Measurements from ENCODE around the gene CSRNP3. TPM values are rescaled to one million over a fixed set of nuclear protein-coding genes. Genes with fewer than 3 reads are reported as not detected.
"Not testable (repeated sequence)": the region's sequence is repeated elsewhere in the genome, so short reads cannot be mapped to it uniquely, and the experiment has no call there.

Gene CSRNP3
- total RNA-seq, 2 donors from 2014 or later = 8.3 to 16.1 TPM

GRCh38 chr2:165587335-165587938 is 117.9 kb downstream of the CSRNP3 start:
- no peak overlapping the region for H3K4me3 Mint-ChIP-seq
- 96% methylated on average over 4 of the region's 4 CpGs; no CpG with 5 or more reads in 1 of the 2 experiments for WGBS, 2 experiments (ENCODE audit: insufficient coverage in 1 of 2, insufficient read length in 1 of 2)

GRCh38 chr2:165590999-165591398 is 121.5 kb downstream of the CSRNP3 start:
- H3K27me3 Mint-ChIP-seq (ENCODE audit: insufficient read depth); H3K4me1 Mint-ChIP-seq; H3K4me1 ChIP-seq (ENCODE audit: control insufficient read depth, insufficient read depth, low read length); H3K27me3 ChIP-seq (ENCODE audit: control insufficient read depth, insufficient read depth, low read length, poor library complexity, severe bottlenecking); DNase-seq; H3K27ac ChIP-seq (ENCODE audit: low read depth, low read length); H3K36me3 ChIP-seq (ENCODE audit: control insufficient read depth, insufficient read depth, low read length); H3K4me3 ChIP-seq (ENCODE audit: low read length); H3K27ac Mint-ChIP-seq; H3K9ac ChIP-seq (ENCODE audit: extremely low read depth, low read length, poor library complexity, severe bottlenecking); H3K4me3 Mint-ChIP-seq: not testable (repeated sequence)
- Mint-ChIP-seq H3K36me3 (ENCODE audit: low read depth) (peaks cover 19% of the 10 kb centered on the region), H3K9me3 (peaks cover 23% of the 10 kb centered on the region)
- H3K9me3 ChIP-seq (ENCODE audit: control insufficient read depth, low read length) = peaks cover 13% of the 10 kb centered on the region

More at GRCh38 chr2:165587335-165587938, 117.9 kb downstream of the CSRNP3 start:
- no peak overlapping the region for H3K9ac ChIP-seq (ENCODE audit: extremely low read depth, low read length, poor library complexity, severe bottlenecking)
- no peaks in the 10 kb centered on the region for H3K27me3 ChIP-seq (ENCODE audit: control insufficient read depth, insufficient read depth, low read length, poor library complexity, severe bottlenecking)
- H3K36me3 ChIP-seq (ENCODE audit: control insufficient read depth, insufficient read depth, low read length) = no peaks in the 10 kb centered on the region
- Mint-ChIP-seq H3K9me3 (peaks cover 20% of the 10 kb centered on the region), H3K27me3 (ENCODE audit: insufficient read depth) (no peaks in the 10 kb centered on the region), H3K27ac (no peak overlapping the region), H3K4me1 (no peaks in the 10 kb centered on the region), H3K36me3 (ENCODE audit: low read depth) (peaks cover 19% of the 10 kb centered on the region)
- no peak overlapping the region for H3K4me3 ChIP-seq (ENCODE audit: low read length)
- no peak for DNase-seq
- H3K9me3 ChIP-seq (ENCODE audit: control insufficient read depth, low read length) = peaks cover 13% of the 10 kb centered on the region
- H3K27ac ChIP-seq (ENCODE audit: low read depth, low read length) = no peak overlapping the region
- no peaks in the 10 kb centered on the region for H3K4me1 ChIP-seq (ENCODE audit: control insufficient read depth, insufficient read depth, low read length)
- no peak for TF ChIP-seq CTCF (conservative IDR thresholded peaks at IDR 0.05)

GRCh38 chr2:165593081-165593480 is 123.6 kb downstream of the CSRNP3 start:
- DNase-seq = no peak
- H3K27me3 ChIP-seq (ENCODE audit: control insufficient read depth, insufficient read depth, low read length, poor library complexity, severe bottlenecking) = no peaks in the 10 kb centered on the region
- H3K27me3 Mint-ChIP-seq (ENCODE audit: insufficient read depth) = no peaks in the 10 kb centered on the region
- H3K27ac ChIP-seq (ENCODE audit: low read depth, low read length) = no peak overlapping the region
- no peak for TF ChIP-seq CTCF (conservative IDR thresholded peaks at IDR 0.05)
- H3K4me1 ChIP-seq (ENCODE audit: control insufficient read depth, insufficient read depth, low read length) = no peaks in the 10 kb centered on the region
- H3K4me3 Mint-ChIP-seq = no peak overlapping the region
- H3K9ac ChIP-seq (ENCODE audit: extremely low read depth, low read length, poor library complexity, severe bottlenecking) = no peak overlapping the region
- H3K27ac Mint-ChIP-seq = no peak overlapping the region
- WGBS, 2 experiments (ENCODE audit: insufficient coverage in 1 of 2, insufficient read length in 1 of 2) = 98% methylated on average over 3 of the region's 3 CpGs; no CpG with 5 or more reads in 1 of the 2 experiments
- H3K36me3 Mint-ChIP-seq (ENCODE audit: low read depth) = peaks cover 19% of the 10 kb centered on the region
- peaks cover 23% of the 10 kb centered on the region for H3K9me3 Mint-ChIP-seq
- H3K36me3 ChIP-seq (ENCODE audit: control insufficient read depth, insufficient read depth, low read length) = no peaks in the 10 kb centered on the region
- H3K4me1 Mint-ChIP-seq = no peaks in the 10 kb centered on the region
- peaks cover 13% of the 10 kb centered on the region for H3K9me3 ChIP-seq (ENCODE audit: control insufficient read depth, low read length)
- no peak overlapping the region for H3K4me3 ChIP-seq (ENCODE audit: low read length)

All from endodermal cell (in vitro differentiated cells).